Mesenchymal stem cell (in vitro differentiated cells and primary cell): ENCODE data around the gene NOG.

Source experiments
- DNase-seq: peaks from one replicate; pipeline ENCODE4 v3.0.0-alpha.2; 2013
- H2AFZ ChIP-seq: one replicate; pipeline ENCODE4 v1.6.1; 2013; ENCODE audit warnings: low read depth, mild to moderate bottlenecking, control low read depth, inconsistent platforms, low read length, moderate library complexity
- H2AK5ac ChIP-seq: 2 replicates; pipeline ENCODE4 v1.6.1; 2013; ENCODE audit warnings: low read length, moderate library complexity, mild to moderate bottlenecking, inconsistent platforms; ENCODE audit not compliant: severe bottlenecking
- H2BK120ac ChIP-seq: one replicate; pipeline ENCODE4 v1.6.1; 2013; ENCODE audit warnings: low read depth, mild to moderate bottlenecking, inconsistent platforms, low read length, moderate library complexity
- H2BK12ac ChIP-seq, 2 experiments: one replicate each; pipeline ENCODE4 v1.6.1; 2013; ENCODE audit warnings: inconsistent platforms in 2 of 2, low read length in 2 of 2, mild to moderate bottlenecking in 2 of 2, moderate library complexity in 2 of 2, control low read depth in 1 of 2
- H2BK15ac ChIP-seq: one replicate; pipeline ENCODE4 v1.6.1; 2013; ENCODE audit warnings: mild to moderate bottlenecking, low read depth, inconsistent platforms; ENCODE audit not compliant: poor library complexity, severe bottlenecking
- H2BK5ac ChIP-seq: 2 replicates; pipeline ENCODE4 v1.6.1; 2013; ENCODE audit warnings: low read depth, mild to moderate bottlenecking, low read length, control low read depth, inconsistent platforms; ENCODE audit not compliant: poor library complexity, severe bottlenecking
- H3K14ac ChIP-seq, 2 experiments: one replicate each; pipeline ENCODE4 v1.6.1; 2013; ENCODE audit warnings: inconsistent platforms in 2 of 2, low read length in 2 of 2, control low read depth in 1 of 2, mild to moderate bottlenecking in 1 of 2, moderate library complexity in 1 of 2
- H3K18ac ChIP-seq, 2 experiments: one replicate each; pipeline ENCODE4 v1.6.1; 2013; ENCODE audit warnings: inconsistent platforms in 2 of 2, low read length in 2 of 2, control low read depth in 1 of 2, low read depth in 1 of 2, mild to moderate bottlenecking in 1 of 2
- H3K23ac ChIP-seq, 2 experiments: one replicate each; pipeline ENCODE4 v1.6.1; 2013; ENCODE audit warnings: inconsistent platforms in 2 of 2, low read length in 2 of 2, mild to moderate bottlenecking in 2 of 2, moderate library complexity in 2 of 2, control low read depth in 1 of 2
- H3K27ac ChIP-seq: 2 replicates; pipeline ENCODE4 v1.5.1; 2013; ENCODE audit warnings: mild to moderate bottlenecking, moderate library complexity, low read length, control low read depth, inconsistent platforms; ENCODE audit not compliant: poor library complexity, severe bottlenecking
- H3K27me3 ChIP-seq, 2 experiments: 2 replicates each; pipeline versions ENCODE4 v1.6.1 to v1.7.0; 2013; ENCODE audit warnings: low read length in 2 of 2, mild to moderate bottlenecking in 2 of 2, moderate library complexity in 2 of 2, control low read depth in 1 of 2, inconsistent platforms in 1 of 2; ENCODE audit not compliant: control insufficient read depth in 1 of 2, insufficient read depth in 1 of 2
- H3K36me3 ChIP-seq, 2 experiments: 2 replicates each; pipeline versions ENCODE4 v1.6.1 to v1.7.0; 2013; ENCODE audit warnings: low read length in 2 of 2, control low read depth in 1 of 2, inconsistent platforms in 1 of 2, low read depth in 1 of 2, mild to moderate bottlenecking in 1 of 2; ENCODE audit not compliant: insufficient read depth in 2 of 2, control insufficient read depth in 1 of 2
- H3K4ac ChIP-seq, 2 experiments: one replicate each; pipeline ENCODE4 v1.6.1; 2013; ENCODE audit warnings: inconsistent platforms in 2 of 2, low read length in 2 of 2, mild to moderate bottlenecking in 2 of 2, moderate library complexity in 2 of 2, control low read depth in 1 of 2, low read depth in 1 of 2
- H3K4me1 ChIP-seq: 2 replicates; pipeline ENCODE4 v1.6.1; 2013; ENCODE audit warnings: low read depth, low read length, control low read depth; ENCODE audit not compliant: control insufficient read depth, insufficient read depth
- H3K4me2 ChIP-seq: 2 replicates; pipeline ENCODE4 v1.6.1; 2013; ENCODE audit warnings: low read length, mild to moderate bottlenecking, inconsistent platforms; ENCODE audit not compliant: poor library complexity, severe bottlenecking
- H3K4me3 ChIP-seq, 2 experiments: 2 replicates each; pipeline versions ENCODE4 v1.5.1 to v1.7.0; 2013; ENCODE audit warnings: low read length in 2 of 2, mild to moderate bottlenecking in 2 of 2, control low read depth in 1 of 2, low read depth in 1 of 2; ENCODE audit not compliant: insufficient read depth in 1 of 2
- H3K79me1 ChIP-seq: replicated peaks from 2 replicates; pipeline ENCODE4 v1.6.1; 2013; ENCODE audit warnings: mild to moderate bottlenecking, control low read depth, low read length, inconsistent platforms; ENCODE audit not compliant: poor library complexity, severe bottlenecking
- H3K9ac ChIP-seq: 2 replicates; pipeline ENCODE4 v1.7.0; 2013; ENCODE audit warnings: mild to moderate bottlenecking, low read length, moderate library complexity
- H3K9me3 ChIP-seq: 2 replicates; pipeline ENCODE4 v1.7.0; 2013; ENCODE audit warnings: mild to moderate bottlenecking, low read length; ENCODE audit not compliant: control insufficient read depth
- H4K8ac ChIP-seq: one replicate; pipeline ENCODE4 v1.6.1; 2013; ENCODE audit warnings: inconsistent platforms, mild to moderate bottlenecking, low read length, moderate library complexity
- H4K91ac ChIP-seq: one replicate; pipeline ENCODE4 v1.6.1; 2013; ENCODE audit warnings: mild to moderate bottlenecking, low read length, inconsistent platforms
- WGBS: methylation state at CpG from one replicate; pipeline ENCODE4 v1.1.7; 2013; ENCODE audit warnings: mixed read lengths; 5-methylcytosine and 5-hydroxymethylcytosine counted together

NOG gene

GRCh38 chr17:56633681-56634080 is 40.2 kb downstream of the NOG start:
- Histone ChIP-seq H3K4me3 (no peak overlapping the region), H3K36me3 (no peaks in the 10 kb centered on the region), H2AK5ac (no peak overlapping the region), H3K14ac (no peak overlapping the region), H4K91ac (no peak overlapping the region), H3K9me3 (no peaks in the 10 kb centered on the region), H3K9ac (no peak overlapping the region), H3K4me2 (no peak overlapping the region), H3K23ac (no peak overlapping the region), H2BK5ac (no peak overlapping the region), H3K27me3 (peaks cover 8 to 37% of the 10 kb centered on the region in 2 experiments), H3K4ac (no peak overlapping the region), H2AFZ (no peak overlapping the region), H2BK12ac (no peak overlapping the region), H3K18ac (no peak overlapping the region), H4K8ac (no peak overlapping the region), H2BK120ac (no peak overlapping the region), H3K27ac (no peak overlapping the region), H2BK15ac (no peak overlapping the region), H3K4me1 (no peaks in the 10 kb centered on the region), H3K79me1 (no peaks in the 10 kb centered on the region)
- 88% methylated on average over 3 of the region's 4 CpGs for WGBS
- no peak for DNase-seq

GRCh38 chr17:56635641-56636040 is 42.1 kb downstream of the NOG start:
- Histone ChIP-seq H4K91ac (no peak overlapping the region), H3K23ac (no peak overlapping the region), H4K8ac (no peak overlapping the region), H3K36me3 (no peaks in the 10 kb centered on the region), H2BK12ac (no peak overlapping the region), H3K4me3 (no peak overlapping the region), H2BK15ac (no peak overlapping the region), H3K79me1 (no peaks in the 10 kb centered on the region), H2BK5ac (no peak overlapping the region), H2BK120ac (no peak overlapping the region), H3K27me3 (peaks cover 15 to 45% of the 10 kb centered on the region in 2 experiments), H3K4me2 (no peak overlapping the region), H3K27ac (no peak overlapping the region), H2AK5ac (no peak overlapping the region), H3K14ac (no peak overlapping the region), H3K4me1 (no peaks in the 10 kb centered on the region), H3K4ac (no peak overlapping the region), H3K9me3 (no peaks in the 10 kb centered on the region), H3K9ac (no peak overlapping the region), H3K18ac (no peak overlapping the region), H2AFZ (no peak overlapping the region)
- no peak for DNase-seq
- 0% methylated on average over 1 of the region's 1 CpG for WGBS

- no peak overlapping the region for H3K14ac ChIP-seq
- H2BK120ac ChIP-seq, result no peak overlapping the region
- H3K27ac ChIP-seq, result no peak overlapping the region
- no peak overlapping the region for H3K4ac ChIP-seq
- no peak overlapping the region for H4K8ac ChIP-seq
- H3K4me2 ChIP-seq, result no peak overlapping the region
- H3K36me3 ChIP-seq, result no peaks in the 10 kb centered on the region
- no peak overlapping the region for H2AFZ ChIP-seq
- H3K9me3 ChIP-seq, result no peaks in the 10 kb centered on the region
- H3K18ac ChIP-seq, result no peak overlapping the region
- H3K4me1 ChIP-seq, result no peaks in the 10 kb centered on the region
- H3K9ac ChIP-seq, result no peak overlapping the region
- H3K79me1 ChIP-seq, result no peaks in the 10 kb centered on the region
- H3K4me3 ChIP-seq, result no peak overlapping the region
- no peak overlapping the region for H2BK15ac ChIP-seq
- no peak overlapping the region for H2BK12ac ChIP-seq
- peaks cover 15 to 47% of the 10 kb centered on the region in 2 experiments for H3K27me3 ChIP-seq
- no peak overlapping the region for H4K91ac ChIP-seq
- no peak overlapping the region for H2BK5ac ChIP-seq
- WGBS, result 94% methylated on average over 1 of the region's 3 CpGs
- H3K23ac ChIP-seq, result no peak overlapping the region
- DNase-seq, result no peak
- no peak overlapping the region for H2AK5ac ChIP-seq
Observed at GRCh38 chr17:56636265-56636664, 42.8 kb downstream of the NOG start.

GRCh38 chr17:56637254-56637653 is 43.8 kb downstream of the NOG start:
- Histone ChIP-seq H3K4me3 (no peak overlapping the region), H2AK5ac (no peak overlapping the region), H3K9ac (no peak overlapping the region), H3K4me1 (no peaks in the 10 kb centered on the region), H3K14ac (no peak overlapping the region), H2AFZ (no peak overlapping the region), H2BK120ac (no peak overlapping the region), H2BK5ac (no peak overlapping the region), H3K27me3 (peaks cover 15 to 55% of the 10 kb centered on the region in 2 experiments), H3K79me1 (no peaks in the 10 kb centered on the region), H3K9me3 (no peaks in the 10 kb centered on the region), H3K36me3 (no peaks in the 10 kb centered on the region), H4K8ac (no peak overlapping the region), H3K23ac (no peak overlapping the region), H4K91ac (no peak overlapping the region), H3K27ac (no peak overlapping the region), H3K4me2 (no peak overlapping the region), H3K4ac (no peak overlapping the region), H2BK15ac (no peak overlapping the region), H3K18ac (no peak overlapping the region), H2BK12ac (no peak overlapping the region)
- no peak for DNase-seq
- WGBS, result 85% methylated on average over 4 of the region's 8 CpGs
